Choroid plexus epithelial cell (primary cell): ENCODE measurements around the gene PTCRA.
A peak's percentile ranks its signal among the peaks of the same experiment; 100 is the strongest.
"Not testable (repeated sequence)": the region's sequence is repeated elsewhere in the genome, so short reads cannot be mapped to it uniquely, and the experiment has no call there.

Source experiments
- DNase-seq: peaks from one replicate; pipeline ENCODE4 v3.0.0-alpha.2; 2010; ENCODE audit warnings: low read depth
- H3K4me3 ChIP-seq: 2 replicates; pipeline ENCODE4 v1.5.1; 2011; ENCODE audit warnings: low read depth, mild to moderate bottlenecking, control low read depth, low read length, moderate library complexity
- TF ChIP-seq, protein P1 (sequence below): conservative IDR thresholded peaks from 2 replicates; pipeline ENCODE4 v1.5.1; 2011; ENCODE audit warnings: low read depth, mild to moderate bottlenecking, control low read depth, inconsistent platforms, low read length, moderate library complexity

PTCRA gene, protein sequence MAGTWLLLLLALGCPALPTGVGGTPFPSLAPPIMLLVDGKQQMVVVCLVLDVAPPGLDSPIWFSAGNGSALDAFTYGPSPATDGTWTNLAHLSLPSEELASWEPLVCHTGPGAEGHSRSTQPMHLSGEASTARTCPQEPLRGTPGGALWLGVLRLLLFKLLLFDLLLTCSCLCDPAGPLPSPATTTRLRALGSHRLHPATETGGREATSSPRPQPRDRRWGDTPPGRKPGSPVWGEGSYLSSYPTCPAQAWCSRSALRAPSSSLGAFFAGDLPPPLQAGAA

DNA sequence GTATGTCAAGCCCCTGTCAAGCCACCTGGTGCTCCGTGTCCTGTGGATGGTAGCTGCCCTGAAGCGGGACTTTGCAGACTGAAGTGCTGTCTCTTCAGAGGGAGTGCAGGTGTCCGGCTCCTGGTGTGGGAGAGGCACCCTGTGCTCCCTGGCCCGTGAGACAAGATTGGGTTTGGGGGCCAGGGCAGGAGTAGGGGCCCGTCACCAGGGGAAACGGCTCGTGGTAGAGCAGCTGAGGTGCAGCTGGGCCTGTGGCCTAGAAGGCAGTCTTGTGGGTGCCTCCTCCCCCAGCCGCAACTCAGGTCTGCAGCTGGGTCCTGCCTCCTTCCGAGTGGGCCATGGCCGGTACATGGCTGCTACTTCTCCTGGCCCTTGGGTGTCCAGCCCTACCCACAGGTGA is at the start of gene PTCRA:
Gene PTCRA (plus strand): TSS at position 322 of the 400 bp plus-strand sequence. CDS start 17 bp downstream, at position 339.
- H3K4me3 ChIP-seq: no peak within 1 kb of the TSS
- DNase-seq: no peak
- TF ChIP-seq, protein P1, sequence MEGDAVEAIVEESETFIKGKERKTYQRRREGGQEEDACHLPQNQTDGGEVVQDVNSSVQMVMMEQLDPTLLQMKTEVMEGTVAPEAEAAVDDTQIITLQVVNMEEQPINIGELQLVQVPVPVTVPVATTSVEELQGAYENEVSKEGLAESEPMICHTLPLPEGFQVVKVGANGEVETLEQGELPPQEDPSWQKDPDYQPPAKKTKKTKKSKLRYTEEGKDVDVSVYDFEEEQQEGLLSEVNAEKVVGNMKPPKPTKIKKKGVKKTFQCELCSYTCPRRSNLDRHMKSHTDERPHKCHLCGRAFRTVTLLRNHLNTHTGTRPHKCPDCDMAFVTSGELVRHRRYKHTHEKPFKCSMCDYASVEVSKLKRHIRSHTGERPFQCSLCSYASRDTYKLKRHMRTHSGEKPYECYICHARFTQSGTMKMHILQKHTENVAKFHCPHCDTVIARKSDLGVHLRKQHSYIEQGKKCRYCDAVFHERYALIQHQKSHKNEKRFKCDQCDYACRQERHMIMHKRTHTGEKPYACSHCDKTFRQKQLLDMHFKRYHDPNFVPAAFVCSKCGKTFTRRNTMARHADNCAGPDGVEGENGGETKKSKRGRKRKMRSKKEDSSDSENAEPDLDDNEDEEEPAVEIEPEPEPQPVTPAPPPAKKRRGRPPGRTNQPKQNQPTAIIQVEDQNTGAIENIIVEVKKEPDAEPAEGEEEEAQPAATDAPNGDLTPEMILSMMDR: no peak

DNA sequence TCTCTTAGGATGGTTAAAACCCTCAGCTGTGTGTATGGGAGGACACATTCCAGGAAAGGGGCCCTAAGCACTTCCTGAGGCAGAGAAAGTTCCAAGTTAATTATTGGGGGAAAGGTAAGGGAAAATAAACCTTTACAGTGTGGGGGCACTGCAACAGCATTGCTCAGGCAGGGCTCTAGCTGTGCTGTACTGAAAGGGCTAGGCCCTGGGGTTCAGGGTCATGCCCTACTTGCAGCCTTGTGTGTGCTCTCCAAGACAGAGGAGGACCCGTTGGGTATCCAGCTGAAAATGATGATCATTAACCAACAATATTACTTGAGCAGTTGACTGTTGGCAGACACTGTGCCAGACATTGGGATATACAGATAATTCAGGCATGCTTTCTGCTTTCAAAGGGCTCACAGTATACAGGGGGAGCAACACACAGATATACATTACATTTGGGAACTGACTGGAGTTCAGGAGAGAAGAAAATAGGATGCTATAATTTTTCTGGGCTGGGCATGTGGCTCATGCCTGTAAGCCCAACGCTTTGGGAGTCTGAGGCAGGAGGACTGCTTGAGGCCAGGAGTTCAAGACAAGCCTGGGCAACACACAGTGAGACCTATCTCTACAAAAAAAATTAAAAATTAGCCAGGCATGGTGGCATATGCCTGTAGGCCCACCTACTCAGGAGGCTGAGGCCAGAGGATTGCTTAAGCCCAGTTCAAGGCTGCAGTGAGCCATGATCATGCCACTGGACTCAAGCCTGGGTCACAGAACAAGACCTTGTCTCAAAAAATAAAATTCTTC is 45.5 kb upstream of the PTCRA start:
- no peak for DNase-seq
- no peak overlapping the region for H3K4me3 ChIP-seq
- TF ChIP-seq, protein P1: no peak

DNA sequence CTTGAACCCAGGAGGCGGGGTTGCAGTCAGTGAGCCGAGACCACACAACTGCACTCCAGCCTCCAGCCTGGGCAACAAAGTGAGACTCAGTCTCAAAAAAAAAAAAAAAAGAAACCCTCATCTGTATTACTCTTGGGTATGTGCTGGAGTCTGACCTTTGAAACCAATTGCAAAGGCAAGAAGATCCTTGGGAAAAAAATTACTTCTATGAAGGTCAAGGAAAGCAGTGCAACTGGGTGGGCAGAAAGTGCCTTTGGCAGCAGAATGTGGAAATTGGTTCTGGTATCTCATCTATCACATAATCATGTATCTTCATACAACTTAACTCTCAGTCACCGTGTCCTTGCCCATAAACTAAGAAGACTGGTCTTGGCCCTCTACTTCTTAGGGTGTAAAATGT is 44.1 kb upstream of the PTCRA start:
- H3K4me3 ChIP-seq: no peak overlapping the region
- TF ChIP-seq, protein P1: no peak
- no peak for DNase-seq

DNA sequence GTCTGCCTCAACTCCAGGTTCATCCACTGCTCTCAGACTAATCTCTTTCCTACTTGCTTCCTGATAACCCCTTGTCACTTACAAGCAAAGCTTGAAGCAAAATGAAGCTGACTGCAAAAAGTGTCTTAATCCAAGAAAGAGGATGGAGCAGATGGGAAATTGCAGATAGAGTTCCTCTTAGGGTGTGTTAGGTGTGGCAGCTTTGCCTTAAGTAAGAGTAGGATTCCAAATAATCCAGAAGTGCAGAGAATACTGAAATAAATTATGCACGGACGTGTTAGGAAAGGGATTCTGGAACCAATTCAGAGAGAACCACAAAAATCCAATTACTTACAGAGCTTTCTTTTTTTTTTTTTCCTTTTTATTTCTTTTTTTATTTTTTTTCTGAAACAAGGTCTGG is 42.5 kb upstream of the PTCRA start:
- TF ChIP-seq, protein P1: no peak
- no peak for DNase-seq
- H3K4me3 ChIP-seq: no peak overlapping the region

DNA sequence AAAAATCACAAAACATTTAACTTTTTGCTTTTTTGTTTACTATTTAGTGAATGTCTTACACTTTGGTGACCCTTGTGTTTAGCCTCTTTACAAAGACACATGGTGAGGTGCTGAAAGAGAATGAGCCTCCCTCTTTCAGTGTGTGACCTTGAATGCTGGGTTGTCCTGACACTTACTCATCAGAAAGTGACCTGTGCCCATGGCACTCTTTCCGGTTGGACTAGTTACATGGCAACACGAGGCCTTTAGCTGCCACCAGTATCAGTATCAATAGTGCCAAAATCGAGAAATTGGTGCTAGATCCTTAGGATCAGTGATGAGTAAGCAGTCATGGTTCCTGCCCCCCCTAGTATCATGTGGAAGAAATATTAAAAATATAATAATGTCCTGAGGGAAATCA is 38.2 kb upstream of the PTCRA start:
- TF ChIP-seq, protein P1: no peak
- no peak for DNase-seq
- no peak overlapping the region for H3K4me3 ChIP-seq

DNA sequence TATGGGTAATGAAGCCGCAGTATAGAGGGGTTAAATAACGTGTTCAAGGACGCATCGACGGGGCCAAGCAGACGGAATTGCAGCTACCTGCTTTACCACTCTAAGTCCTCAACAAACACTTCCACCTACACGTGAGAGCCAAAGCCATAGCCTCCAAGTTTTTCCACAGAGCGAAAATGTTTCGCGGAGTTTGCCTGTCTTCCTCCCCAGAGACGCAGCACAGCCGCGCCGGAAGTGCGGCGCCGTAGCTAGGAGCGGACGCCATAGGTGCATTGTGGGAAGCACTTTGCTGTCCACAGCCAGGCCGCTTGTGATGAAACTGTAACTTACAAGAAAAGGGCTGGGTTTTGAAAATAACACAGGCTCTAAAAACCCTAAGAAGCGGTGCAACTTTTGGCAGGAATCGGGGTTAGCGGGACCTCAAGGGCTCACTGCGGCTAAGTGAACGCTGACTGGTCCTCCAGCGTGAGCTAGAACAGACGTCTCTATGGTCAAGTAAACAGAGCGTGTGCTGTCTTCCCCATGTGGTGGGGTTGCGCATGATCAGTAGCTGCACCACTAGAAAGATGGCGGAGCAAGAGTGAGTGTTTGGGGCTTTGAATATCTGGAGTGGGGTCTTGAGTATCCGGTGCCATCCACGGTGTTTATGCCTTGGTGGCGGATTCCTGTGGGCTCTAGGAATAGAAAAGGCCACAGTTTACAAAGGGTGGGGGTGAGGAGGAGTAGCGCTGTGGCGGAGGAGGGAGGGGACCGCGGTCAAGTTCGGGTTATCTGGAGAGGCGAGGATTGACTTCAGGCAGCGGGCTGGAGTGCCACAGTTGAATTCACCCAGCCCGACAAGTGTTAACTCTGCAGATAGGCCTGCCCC is 36.2 kb upstream of the PTCRA start, which contains the start of gene RPL7L1:
Gene RPL7L1 (plus strand): TSS at position 245 of the 868 bp plus-strand sequence. CDS start 295 bp downstream, at position 540.
- TF ChIP-seq, protein P1: no peak
- H3K4me3 ChIP-seq: peak within 1 kb of the TSS; percentile 93
- peak; percentile 92 for DNase-seq

DNA sequence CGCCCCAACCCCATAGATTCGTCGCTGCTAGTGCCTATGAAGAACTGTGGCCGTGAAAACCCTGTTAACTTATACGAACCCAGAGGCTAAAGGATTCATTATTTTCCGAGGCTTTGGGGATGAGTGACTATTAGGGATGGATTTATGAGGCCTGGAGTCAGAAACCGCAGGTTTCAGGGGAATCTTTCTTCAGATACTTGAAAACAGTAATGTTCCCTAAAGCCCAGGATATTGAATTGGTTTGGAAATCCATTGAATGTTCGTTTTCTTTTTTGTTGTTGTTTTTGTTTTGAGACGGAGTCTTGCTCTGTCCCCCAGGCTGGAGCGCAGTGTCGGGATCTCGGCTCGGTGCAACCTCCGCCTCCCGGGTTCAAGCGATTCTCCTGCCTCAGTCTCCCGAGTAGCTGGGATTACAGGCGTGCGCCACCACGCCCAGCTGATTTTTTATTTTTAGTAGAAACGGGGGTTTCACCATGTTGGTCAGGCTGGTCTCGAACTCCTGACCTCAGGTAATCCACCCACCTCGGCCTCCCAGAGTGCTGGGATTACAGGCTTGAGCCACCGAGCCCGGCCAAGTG is 35.5 kb upstream of the PTCRA start:
- H3K4me3 ChIP-seq: peak overlapping the region; percentile 93
- not testable (repeated sequence) for DNase-seq

DNA sequence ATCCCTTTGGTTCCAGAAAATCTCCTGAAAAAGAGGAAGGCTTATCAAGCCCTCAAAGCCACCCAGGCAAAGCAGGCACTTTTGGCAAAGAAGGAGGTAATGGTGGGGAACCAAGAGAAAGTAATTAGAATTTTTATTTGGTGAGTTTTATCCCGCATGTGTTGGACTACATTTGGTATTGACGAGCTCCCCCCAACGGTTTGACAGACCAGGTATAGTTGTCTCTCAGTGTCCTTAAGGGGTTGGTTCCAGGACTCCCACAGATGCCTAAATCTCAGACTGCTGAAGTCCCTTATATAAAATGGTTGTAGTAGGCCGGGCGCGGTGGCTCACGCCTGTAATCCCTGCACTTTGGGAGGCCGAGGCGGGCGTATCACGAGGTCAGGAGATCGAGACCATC is 35.0 kb upstream of the PTCRA start:
- peak overlapping the region; percentile 93 for H3K4me3 ChIP-seq
- DNase-seq: not testable (repeated sequence)
